ENCODE data around the gene PLXNA2. TPM values are rescaled to one million over a fixed set of nuclear protein-coding genes. Genes with fewer than 3 reads are reported as not detected.
A peak's percentile ranks its signal among the peaks of the same experiment; 100 is the strongest.

PLXNA2 gene
- total RNA-seq, 1 experiment from 2014 or later = 0.89 TPM

GRCh38 chr1:208172423-208173145 lies 71.6 kb downstream of the PLXNA2 start:
- intact Hi-C loops (cut with micrococcal nuclease) = no loop called here
- Histone ChIP-seq H3K9ac (ENCODE audit: low read length) (no peak overlapping the region), H3K4me3 (replicated peaks in 1 of 2; ENCODE audit: low read depth in 1 of 2, low read length in 2 of 2) (no peak overlapping the region), H3K27ac (ENCODE audit: low read depth, low read length) (no peak overlapping the region), H3K9me2 (ENCODE audit: insufficient read depth) (no peaks in the 10 kb centered on the region), H4K20me1 (ENCODE audit: insufficient read depth) (no peaks in the 10 kb centered on the region), H3K4me2 (ENCODE audit: low read length) (no peak overlapping the region), H3K27me3 (ENCODE audit: insufficient read depth, low read length) (0 out of 2 replicates have a peak, but pooled peaks cover 8% of the 10 kb centered on the region), H3K79me2 (ENCODE audit: insufficient read depth, low read length) (no peaks in the 10 kb centered on the region), H3K36me3 (ENCODE audit: control insufficient read depth in 1 of 2, insufficient read depth in 2 of 2, low read length in 2 of 2) (no peaks in the 10 kb centered on the region), H2AFZ (ENCODE audit: low read depth, low read length, poor library complexity, severe bottlenecking) (no peak overlapping the region), H3K9me3 (ENCODE audit: control insufficient read depth in 1 of 2, insufficient read depth in 1 of 2, low read depth in 1 of 2, low read length in 2 of 2) (no peaks in the 10 kb centered on the region), H3K4me1 (ENCODE audit: control insufficient read depth in 1 of 2, insufficient read depth in 2 of 2, low read length in 2 of 2) (no peaks in the 10 kb centered on the region)
- TF ChIP-seq YY1 (IDR thresholded peaks at IDR 0.05; ENCODE audit: extremely low read depth, insufficient replicate concordance, low read depth, low read length) = no peak
- no peak for TF ChIP-seq ZNF274 (IDR thresholded peaks at IDR 0.05; ENCODE audit: low read depth, low read length)
- TF ChIP-seq ZFX (IDR thresholded peaks at IDR 0.05) = no peak
- TF ChIP-seq RAD21 (IDR thresholded peaks at IDR 0.05; ENCODE audit: low read depth) = no peak
- TF ChIP-seq CTCF (IDR thresholded peaks at IDR 0.05 in 2 of 3, conservative IDR thresholded peaks at IDR 0.05 in 1 of 3; ENCODE audit: borderline replicate concordance in 1 of 3, insufficient read depth in 1 of 3, low read depth in 2 of 3, low read length in 2 of 3) = no peak
- TF ChIP-seq CEBPB (IDR thresholded peaks at IDR 0.05; ENCODE audit: low read depth) = no peak
- TF ChIP-seq CBX3 (IDR thresholded peaks at IDR 0.05; ENCODE audit: low read depth) = no peak
- TF ChIP-seq SIN3A (IDR thresholded peaks at IDR 0.05; ENCODE audit: low read depth) = no peak
- TF ChIP-seq FOSL1 (IDR thresholded peaks at IDR 0.05; ENCODE audit: low read depth) = no peak
- POLR2A ChIA-PET = no interaction called here
- DNase-seq (ENCODE audit: low read depth, low spot score) (no peak), ATAC-seq (peak; percentile 44; the same call in 1 of the 2 replicates)
- RAD21 ChIA-PET (ENCODE audit: low non-redundant PET in 1 of 2, low total read pairs in 2 of 2, uncharacterized antibody in 2 of 2, unreplicated experiment in 2 of 2) = no interaction called here
- CTCF ChIA-PET = no interaction called here
- BruUV-seq (replicated peaks) = no TSS peak

Measured in HCT116 (cell line).